Astrocyte (in vitro differentiated cells and primary cell): ENCODE data around the gene ENG. TPM values are rescaled to one million over a fixed set of nuclear protein-coding genes. Genes with fewer than 3 reads are reported as not detected.

Source experiments
- DNase-seq: peaks from one replicate; pipeline ENCODE4 v3.0.0-alpha.2; 2010; ENCODE audit warnings: low read depth
- FAIRE-seq: peaks from 2 replicates; lab custom pipeline; 2011; peaks lifted over from hg19 to GRCh38; lab: Jason Lieb, UNC
- H2AFZ ChIP-seq: 2 replicates; pipeline ENCODE4 v1.6.0; 2012; ENCODE audit warnings: low read depth, low read length, inconsistent platforms
- H3K27ac ChIP-seq: 2 replicates; pipeline ENCODE4 v1.5.1; 2011; ENCODE audit warnings: low read depth, low read length, inconsistent platforms
- H3K27me3 ChIP-seq: 2 replicates; pipeline ENCODE4 v1.6.0; 2011; ENCODE audit warnings: low read length, inconsistent platforms; ENCODE audit not compliant: insufficient read depth
- H3K36me3 ChIP-seq: 2 replicates; pipeline ENCODE4 v1.5.1; 2011; ENCODE audit warnings: low read length, inconsistent platforms; ENCODE audit not compliant: insufficient read depth
- H3K4me1 ChIP-seq: 2 replicates; pipeline ENCODE4 v1.5.1; 2011; ENCODE audit warnings: low read length, inconsistent platforms; ENCODE audit not compliant: insufficient read depth
- H3K4me2 ChIP-seq: 2 replicates; pipeline ENCODE4 v1.6.0; 2012; ENCODE audit warnings: low read length, inconsistent platforms
- H3K4me3 ChIP-seq: 2 replicates; pipeline ENCODE4 v1.5.1; 2011; ENCODE audit warnings: low read depth, mild to moderate bottlenecking, low read length, inconsistent platforms; ENCODE audit not compliant: insufficient read depth
- H3K79me2 ChIP-seq: 2 replicates; pipeline ENCODE4 v1.6.0; 2012; ENCODE audit warnings: mild to moderate bottlenecking, low read length, inconsistent platforms; ENCODE audit not compliant: insufficient read depth
- H3K9ac ChIP-seq: 2 replicates; pipeline ENCODE4 v1.6.0; 2012; ENCODE audit warnings: mild to moderate bottlenecking, low read length, inconsistent platforms
- H3K9me3 ChIP-seq: 2 replicates; pipeline ENCODE4 v1.5.1; 2012; ENCODE audit warnings: low read depth, mild to moderate bottlenecking, low read length, inconsistent platforms; ENCODE audit not compliant: insufficient read depth
- H4K20me1 ChIP-seq: 2 replicates; pipeline ENCODE4 v1.6.0; 2012; ENCODE audit warnings: low read length, inconsistent platforms; ENCODE audit not compliant: insufficient read depth
- H3K27ac Mint-ChIP-seq: one replicate; pipeline ENCODE4 v1.8.0; 2021; ENCODE audit warnings: mild to moderate bottlenecking, mixed read lengths; ENCODE audit not compliant: unreplicated experiment
- H3K27me3 Mint-ChIP-seq: one replicate; pipeline ENCODE4 v1.8.0; 2021; ENCODE audit warnings: low read depth, mixed read lengths; ENCODE audit not compliant: unreplicated experiment
- H3K36me3 Mint-ChIP-seq: one replicate; pipeline ENCODE4 v1.8.0; 2021; ENCODE audit warnings: low read depth, mixed read lengths; ENCODE audit not compliant: unreplicated experiment
- H3K4me1 Mint-ChIP-seq: one replicate; pipeline ENCODE4 v1.8.0; 2021; ENCODE audit warnings: low read depth, mixed read lengths; ENCODE audit not compliant: unreplicated experiment
- H3K4me3 Mint-ChIP-seq: one replicate; pipeline ENCODE4 v1.8.0; 2021; ENCODE audit warnings: mild to moderate bottlenecking, moderate library complexity, mixed read lengths; ENCODE audit not compliant: unreplicated experiment
- H3K9me3 Mint-ChIP-seq: one replicate; pipeline ENCODE4 v1.8.0; 2021; ENCODE audit warnings: mild to moderate bottlenecking, mixed read lengths; ENCODE audit not compliant: unreplicated experiment
- EZH2 ChIP-seq: IDR thresholded peaks from 2 replicates; pipeline ENCODE4 v1.6.1; 2012; ENCODE audit warnings: mild to moderate bottlenecking, low read length, inconsistent platforms; ENCODE audit not compliant: insufficient read depth
- total RNA-seq: library from RNA; stranded (reverse); gene quantifications from 2 replicates; pipeline ENCODE4 v1.2.1, GENCODE V29; 2021
- TF ChIP-seq, protein P1 (sequence below): IDR thresholded peaks from 2 replicates; pipeline ENCODE4 v1.5.1; 2011; ENCODE audit warnings: low read depth, mild to moderate bottlenecking, inconsistent platforms, low read length, moderate library complexity; ENCODE audit not compliant: insufficient read depth

Gene ENG
- total RNA-seq, 1 donor from 2014 or later = 1.2 TPM

- Mint-ChIP-seq H3K27ac (peak overlapping the region; percentile 66), H3K9me3 (no peaks in the 10 kb centered on the region), H3K4me1 (peaks cover 17% of the 10 kb centered on the region), H3K36me3 (peaks cover 10% of the 10 kb centered on the region), H3K27me3 (no peaks in the 10 kb centered on the region), H3K4me3 (peak overlapping the region; percentile 67)
- Histone ChIP-seq H3K36me3 (no peaks in the 10 kb centered on the region), H3K9ac (peak overlapping the region; percentile 51), H3K4me3 (no peak overlapping the region), H3K27ac (no peak overlapping the region), H3K79me2 (peaks cover 20% of the 10 kb centered on the region), H3K9me3 (no peaks in the 10 kb centered on the region), H2AFZ (no peak overlapping the region), H3K4me2 (peak overlapping the region; percentile 94), H4K20me1 (peaks cover 18% of the 10 kb centered on the region), H3K4me1 (peaks cover 44% of the 10 kb centered on the region), H3K27me3 (no peaks in the 10 kb centered on the region)
- FAIRE-seq = no peak
- DNase-seq = no peak
- no peak for TF ChIP-seq EZH2
- TF ChIP-seq, protein P1, sequence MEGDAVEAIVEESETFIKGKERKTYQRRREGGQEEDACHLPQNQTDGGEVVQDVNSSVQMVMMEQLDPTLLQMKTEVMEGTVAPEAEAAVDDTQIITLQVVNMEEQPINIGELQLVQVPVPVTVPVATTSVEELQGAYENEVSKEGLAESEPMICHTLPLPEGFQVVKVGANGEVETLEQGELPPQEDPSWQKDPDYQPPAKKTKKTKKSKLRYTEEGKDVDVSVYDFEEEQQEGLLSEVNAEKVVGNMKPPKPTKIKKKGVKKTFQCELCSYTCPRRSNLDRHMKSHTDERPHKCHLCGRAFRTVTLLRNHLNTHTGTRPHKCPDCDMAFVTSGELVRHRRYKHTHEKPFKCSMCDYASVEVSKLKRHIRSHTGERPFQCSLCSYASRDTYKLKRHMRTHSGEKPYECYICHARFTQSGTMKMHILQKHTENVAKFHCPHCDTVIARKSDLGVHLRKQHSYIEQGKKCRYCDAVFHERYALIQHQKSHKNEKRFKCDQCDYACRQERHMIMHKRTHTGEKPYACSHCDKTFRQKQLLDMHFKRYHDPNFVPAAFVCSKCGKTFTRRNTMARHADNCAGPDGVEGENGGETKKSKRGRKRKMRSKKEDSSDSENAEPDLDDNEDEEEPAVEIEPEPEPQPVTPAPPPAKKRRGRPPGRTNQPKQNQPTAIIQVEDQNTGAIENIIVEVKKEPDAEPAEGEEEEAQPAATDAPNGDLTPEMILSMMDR = no peak
Measured at GRCh38 chr9:127876026-127876763, 21.7 kb upstream of the ENG start.

DNA sequence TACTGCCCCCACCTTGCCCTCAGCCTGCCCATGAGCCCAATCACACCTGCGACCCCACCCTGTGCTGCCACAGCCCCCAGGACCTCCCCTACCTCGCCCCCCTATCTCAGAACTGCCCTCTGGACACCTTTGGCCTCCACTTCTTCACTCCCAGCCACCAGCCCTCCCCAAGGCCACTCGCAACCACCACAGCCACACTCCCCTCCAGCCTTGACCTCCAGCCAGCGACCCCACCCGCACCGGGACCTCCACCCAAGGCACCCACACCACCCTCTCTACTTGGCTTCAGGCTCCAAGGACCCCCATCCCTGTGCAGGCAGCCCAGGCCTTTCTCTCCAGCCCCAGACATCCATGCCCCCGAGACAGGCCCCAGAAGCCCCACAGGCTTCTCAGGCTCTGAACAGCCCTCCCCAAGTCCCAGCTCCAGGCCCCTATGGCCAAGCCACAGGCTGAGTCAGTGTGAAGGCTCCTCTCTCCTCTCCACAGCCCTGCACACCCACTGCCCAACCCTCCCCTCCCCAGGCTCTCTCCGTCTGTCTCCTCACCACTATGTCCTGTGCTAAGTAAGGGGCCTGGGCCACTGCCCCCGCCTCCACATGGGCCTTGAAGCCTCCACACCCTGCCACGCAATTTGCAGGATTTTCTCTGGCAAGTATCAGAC lies 21.0 kb upstream of the ENG start:
- Histone ChIP-seq H4K20me1 (peaks cover 21% of the 10 kb centered on the region), H3K36me3 (no peaks in the 10 kb centered on the region), H3K27me3 (no peaks in the 10 kb centered on the region), H3K4me1 (peaks cover 44% of the 10 kb centered on the region), H3K9ac (peak overlapping the region; percentile 51), H3K9me3 (no peaks in the 10 kb centered on the region), H2AFZ (no peak overlapping the region), H3K4me2 (peak overlapping the region; percentile 77), H3K4me3 (no peak overlapping the region), H3K27ac (no peak overlapping the region), H3K79me2 (peaks cover 20% of the 10 kb centered on the region)
- no peak for TF ChIP-seq EZH2
- TF ChIP-seq, protein P1 = no peak
- Mint-ChIP-seq H3K4me1 (peaks cover 17% of the 10 kb centered on the region), H3K27ac (peak overlapping the region; percentile 66), H3K9me3 (no peaks in the 10 kb centered on the region), H3K36me3 (peaks cover 10% of the 10 kb centered on the region), H3K4me3 (peak overlapping the region; percentile 67), H3K27me3 (no peaks in the 10 kb centered on the region)
- FAIRE-seq (no peak), DNase-seq (peak; percentile 69)
